Rectal smooth muscle tissue (tissue), 1 donor: ENCODE results near the gene ATF4.

Experiments used
- H3K27ac ChIP-seq: one replicate; pipeline ENCODE4 v1.7.0; 2013; ENCODE audit warnings: low read depth, low read length, inconsistent platforms
- H3K27me3 ChIP-seq: one replicate; pipeline ENCODE4 v1.7.0; 2013; ENCODE audit warnings: low read length; ENCODE audit not compliant: control insufficient read depth, insufficient read depth
- H3K36me3 ChIP-seq: one replicate; pipeline ENCODE4 v1.7.0; 2013; ENCODE audit warnings: low read length; ENCODE audit not compliant: control insufficient read depth, insufficient read depth
- H3K4me1 ChIP-seq: one replicate; pipeline ENCODE4 v1.7.0; 2013; ENCODE audit warnings: low read length; ENCODE audit not compliant: control insufficient read depth, insufficient read depth
- H3K4me3 ChIP-seq: one replicate; pipeline ENCODE4 v1.7.0; 2013; ENCODE audit warnings: low read length
- H3K9ac ChIP-seq: one replicate; pipeline ENCODE4 v1.7.0; 2013; ENCODE audit warnings: low read length

ATF4 gene

DNA sequence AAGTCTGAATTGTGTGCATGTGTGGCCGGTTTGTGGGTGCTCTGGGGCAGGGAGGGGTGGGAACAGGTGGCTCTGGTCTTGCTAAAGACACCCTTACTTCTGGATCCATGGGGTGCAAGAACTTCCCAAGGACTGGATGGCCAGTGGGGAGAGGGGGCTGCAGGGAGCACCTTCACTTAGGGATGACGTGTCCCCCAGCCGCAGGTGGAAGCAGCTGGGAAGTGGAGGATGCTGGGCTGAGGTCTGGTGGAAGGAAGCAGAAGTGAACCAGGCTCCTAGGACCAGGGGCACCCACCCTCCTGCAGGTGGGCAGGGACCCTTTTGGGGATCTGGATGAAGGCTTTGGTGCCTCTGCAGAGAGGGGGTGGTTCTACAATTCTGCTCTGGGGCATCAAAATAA, 28.2 kb upstream of the ATF4 start:
- H3K4me1 ChIP-seq, result no peaks in the 10 kb centered on the region
- H3K4me3 ChIP-seq, result no peak overlapping the region
- no peaks in the 10 kb centered on the region for H3K36me3 ChIP-seq
- H3K27ac ChIP-seq, result no peak overlapping the region
- no peak overlapping the region for H3K9ac ChIP-seq
- H3K27me3 ChIP-seq, result no peaks in the 10 kb centered on the region

DNA sequence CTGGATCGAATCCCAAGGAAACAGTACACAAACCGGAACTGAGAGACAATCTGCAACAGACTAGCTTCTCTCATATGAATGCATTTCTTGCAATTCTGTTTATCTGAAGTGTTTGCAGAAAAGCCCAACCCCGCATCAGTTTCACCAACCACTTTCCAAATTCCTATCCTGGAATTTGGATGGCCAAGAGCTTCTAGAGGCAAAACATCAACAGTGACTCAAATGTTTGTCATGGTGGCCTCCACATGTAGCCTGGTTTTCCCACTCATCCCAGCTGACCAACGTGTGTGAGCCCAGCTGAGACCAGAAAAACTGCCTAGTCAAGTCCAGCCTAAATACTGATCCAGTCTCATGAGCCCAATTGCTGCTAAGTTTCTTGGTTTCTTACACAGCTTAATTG, 26.6 kb upstream of the ATF4 start:
- Histone ChIP-seq H3K27ac (no peak overlapping the region), H3K36me3 (no peaks in the 10 kb centered on the region), H3K4me3 (no peak overlapping the region), H3K9ac (no peak overlapping the region), H3K27me3 (no peaks in the 10 kb centered on the region), H3K4me1 (no peaks in the 10 kb centered on the region)

DNA sequence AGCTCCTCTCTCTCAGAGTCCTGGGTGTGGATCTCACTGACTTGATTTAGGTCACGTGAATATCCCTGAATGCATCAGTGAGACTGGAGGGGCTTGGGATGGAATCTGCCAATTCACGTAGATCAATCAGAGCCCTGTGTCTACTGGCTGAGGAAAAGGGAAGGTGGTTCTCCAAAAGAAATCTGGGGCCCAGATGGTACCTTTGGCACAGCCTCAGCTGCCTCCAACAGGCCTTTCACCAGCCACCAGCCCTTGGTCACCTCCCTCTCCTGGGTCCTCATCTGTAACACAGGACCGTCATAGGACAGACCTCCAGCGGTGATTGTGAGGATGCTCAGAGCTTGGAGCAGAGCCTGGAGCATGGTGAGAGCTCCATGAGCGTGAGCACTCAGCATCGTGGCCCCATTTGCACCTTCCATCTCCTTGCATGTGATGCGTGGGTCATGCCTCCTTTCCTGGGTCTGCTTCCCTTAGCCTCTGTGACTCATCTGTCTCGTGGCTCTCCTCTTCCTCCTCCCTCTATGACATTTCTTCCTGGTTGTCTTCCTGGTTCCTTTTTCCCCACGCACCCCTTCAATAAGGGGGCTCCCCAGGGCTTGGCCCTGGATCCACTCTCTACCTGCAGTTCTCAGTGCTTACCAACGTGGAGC, 25.8 kb upstream of the ATF4 start:
- Histone ChIP-seq H3K27ac (no peak overlapping the region), H3K9ac (no peak overlapping the region), H3K27me3 (no peaks in the 10 kb centered on the region), H3K36me3 (no peaks in the 10 kb centered on the region), H3K4me3 (no peak overlapping the region), H3K4me1 (no peaks in the 10 kb centered on the region)

DNA sequence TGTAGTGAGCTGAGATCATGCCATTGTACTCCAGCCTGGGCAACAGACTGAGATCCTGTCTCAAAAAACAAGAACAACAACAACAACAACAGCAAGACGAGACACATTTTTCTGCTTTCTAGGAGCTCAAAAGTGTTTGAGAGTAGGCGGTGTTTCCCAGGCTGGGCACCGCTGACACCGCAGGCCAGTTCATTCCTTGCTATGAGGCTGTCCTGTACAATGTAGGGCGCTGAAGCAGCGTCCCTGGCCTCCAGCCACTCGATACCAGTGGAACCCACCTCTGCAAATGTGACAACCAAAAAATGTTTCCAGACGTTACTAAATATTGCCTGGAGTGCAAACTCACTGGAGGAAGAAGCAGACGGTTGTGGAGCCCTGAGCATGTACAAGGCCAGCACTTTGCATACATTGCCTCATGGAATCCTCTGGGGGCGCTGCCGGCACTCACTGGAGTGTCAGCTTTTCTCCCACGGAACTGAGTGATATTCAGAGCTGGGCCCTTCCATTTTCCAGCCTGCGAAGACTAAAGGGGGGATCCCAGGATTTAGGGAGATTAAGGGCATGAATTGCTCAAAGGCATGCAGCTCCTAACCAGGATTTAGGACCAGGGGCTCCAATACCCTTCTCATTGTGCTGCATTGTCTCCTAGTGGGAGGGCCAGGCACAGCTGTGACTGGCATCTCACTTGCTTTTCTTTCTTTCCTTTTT, 24.1 kb upstream of the ATF4 start:
- H3K4me1 ChIP-seq, result peaks cover 3% of the 10 kb centered on the region
- no peak overlapping the region for H3K27ac ChIP-seq
- no peak overlapping the region for H3K4me3 ChIP-seq
- no peaks in the 10 kb centered on the region for H3K36me3 ChIP-seq
- no peak overlapping the region for H3K9ac ChIP-seq
- H3K27me3 ChIP-seq, result no peaks in the 10 kb centered on the region

DNA sequence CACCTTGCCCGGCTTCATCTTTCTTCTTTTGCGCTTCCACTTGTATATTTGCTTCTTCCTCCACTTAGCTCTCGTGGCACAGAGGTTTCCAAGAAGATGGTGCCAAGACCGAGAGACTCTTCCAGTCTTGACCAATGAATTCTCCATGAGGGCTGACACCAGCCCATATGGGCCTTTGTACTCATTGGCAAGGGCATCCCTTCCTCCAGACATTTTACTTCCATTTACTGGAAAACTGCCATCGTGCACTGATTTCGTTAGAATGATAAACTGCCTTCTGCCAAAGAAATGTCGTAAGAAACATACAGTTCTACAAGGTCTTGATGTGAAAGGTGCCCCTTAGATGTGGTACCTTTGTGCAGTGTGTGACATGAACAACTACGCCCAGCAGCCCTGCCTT, 22.9 kb upstream of the ATF4 start:
- no peak overlapping the region for H3K9ac ChIP-seq
- no peak overlapping the region for H3K27ac ChIP-seq
- H3K27me3 ChIP-seq, result no peaks in the 10 kb centered on the region

DNA sequence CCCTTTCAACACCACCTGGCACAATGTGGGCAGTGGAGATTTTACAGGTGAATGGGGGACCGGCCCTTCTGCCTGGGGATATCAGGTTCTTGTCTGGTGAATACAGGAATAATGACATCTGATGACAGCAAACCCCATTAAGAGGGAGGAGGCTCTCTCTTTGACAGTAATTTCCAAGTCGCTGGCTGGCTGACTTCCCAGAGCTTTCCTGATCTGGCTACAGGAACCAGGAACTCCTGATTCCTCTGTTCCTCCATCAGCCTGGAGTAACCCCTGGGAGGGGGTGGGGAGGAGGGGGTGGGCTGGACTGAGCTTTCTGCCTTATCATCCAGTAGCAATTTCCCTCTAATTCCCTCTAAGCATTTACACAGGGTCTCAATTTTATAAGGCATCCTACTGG, 22.0 kb upstream of the ATF4 start:
- no peaks in the 10 kb centered on the region for H3K27me3 ChIP-seq
- H3K36me3 ChIP-seq, result no peaks in the 10 kb centered on the region
- no peak overlapping the region for H3K4me3 ChIP-seq
- H3K9ac ChIP-seq, result no peak overlapping the region
- H3K4me1 ChIP-seq, result peaks cover 15% of the 10 kb centered on the region
- H3K27ac ChIP-seq, result no peak overlapping the region

More for the DNA sequence above, 22.9 kb upstream of the ATF4 start:
- no peaks in the 10 kb centered on the region for H3K36me3 ChIP-seq
- peaks cover 10% of the 10 kb centered on the region for H3K4me1 ChIP-seq
- H3K4me3 ChIP-seq, result no peak overlapping the region

DNA sequence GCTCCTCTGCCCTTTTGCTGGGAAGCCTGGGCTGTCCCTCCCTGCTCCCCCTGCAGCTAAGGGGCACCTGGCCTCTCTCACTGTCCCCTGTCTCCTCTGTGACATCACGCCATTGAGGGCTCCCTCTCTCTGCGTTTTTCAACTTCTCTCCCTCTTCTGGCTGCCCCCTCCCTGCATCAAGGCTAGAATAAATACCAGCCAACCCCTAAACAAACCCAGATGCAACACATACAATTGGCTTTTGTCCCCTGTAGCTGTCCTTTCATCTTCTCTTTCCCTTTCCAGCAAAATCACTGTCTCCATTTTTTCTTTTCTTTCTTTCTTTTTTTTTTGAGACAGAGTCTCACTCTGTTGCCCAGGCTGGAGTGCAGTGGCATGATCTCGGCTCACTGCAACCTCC, 21.6 kb upstream of the ATF4 start:
- H3K9ac ChIP-seq, result no peak overlapping the region
- H3K4me1 ChIP-seq, result peaks cover 20% of the 10 kb centered on the region
- H3K4me3 ChIP-seq, result no peak overlapping the region
- no peaks in the 10 kb centered on the region for H3K27me3 ChIP-seq
- no peaks in the 10 kb centered on the region for H3K36me3 ChIP-seq
- no peak overlapping the region for H3K27ac ChIP-seq

DNA sequence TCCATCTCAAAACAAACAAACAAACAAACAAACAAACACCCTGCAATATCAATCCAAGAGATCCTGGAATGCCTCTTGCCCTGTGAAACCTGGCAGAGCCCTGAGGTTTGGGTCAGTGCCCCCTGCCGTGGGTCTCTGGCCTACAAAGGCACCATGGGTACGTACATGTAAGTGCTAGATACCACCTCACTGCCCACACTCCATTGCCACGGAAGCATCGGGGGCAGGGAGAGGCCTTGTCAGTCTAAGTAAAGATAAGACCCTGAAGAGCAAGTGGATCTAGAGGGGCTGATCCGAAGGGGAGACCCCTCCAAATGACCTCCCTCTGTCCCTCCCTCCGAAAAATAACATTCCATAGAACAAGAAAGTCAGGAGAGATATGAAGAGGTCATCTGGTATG, 20.3 kb upstream of the ATF4 start:
- H3K4me3 ChIP-seq, result no peak overlapping the region
- no peaks in the 10 kb centered on the region for H3K27me3 ChIP-seq
- peaks cover 21% of the 10 kb centered on the region for H3K4me1 ChIP-seq
- peaks cover 7% of the 10 kb centered on the region for H3K36me3 ChIP-seq
- H3K9ac ChIP-seq, result no peak overlapping the region
- no peak overlapping the region for H3K27ac ChIP-seq

DNA sequence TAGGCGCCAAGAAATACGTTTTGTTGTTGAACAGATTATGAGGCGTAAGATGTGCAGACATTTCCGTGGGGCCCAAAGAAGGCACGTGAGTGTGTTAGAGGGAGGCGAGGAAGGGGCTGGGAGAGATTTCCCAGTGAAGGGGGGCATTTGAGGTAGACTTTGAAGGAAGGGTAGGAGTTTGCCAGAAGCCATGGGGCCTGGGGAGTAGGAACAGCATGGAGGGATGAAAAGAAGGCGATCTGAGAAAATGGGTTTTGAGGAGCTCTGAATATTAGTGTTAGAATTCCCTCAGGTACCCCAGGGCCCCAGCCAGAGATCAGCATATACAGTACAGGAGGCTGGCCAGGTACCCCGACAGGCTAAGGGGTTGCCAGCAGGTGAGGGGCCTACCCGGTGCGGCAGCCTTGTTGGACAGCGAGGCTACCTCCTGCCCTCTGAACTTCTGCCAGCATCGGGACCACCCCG, 18.7 kb upstream of the ATF4 start:
- Histone ChIP-seq H3K36me3 (peaks cover 15% of the 10 kb centered on the region), H3K9ac (peak overlapping the region; percentile 52), H3K4me1 (peaks cover 21% of the 10 kb centered on the region), H3K27me3 (no peaks in the 10 kb centered on the region), H3K4me3 (peak overlapping the region; percentile 79), H3K27ac (peak overlapping the region; percentile 85)

DNA sequence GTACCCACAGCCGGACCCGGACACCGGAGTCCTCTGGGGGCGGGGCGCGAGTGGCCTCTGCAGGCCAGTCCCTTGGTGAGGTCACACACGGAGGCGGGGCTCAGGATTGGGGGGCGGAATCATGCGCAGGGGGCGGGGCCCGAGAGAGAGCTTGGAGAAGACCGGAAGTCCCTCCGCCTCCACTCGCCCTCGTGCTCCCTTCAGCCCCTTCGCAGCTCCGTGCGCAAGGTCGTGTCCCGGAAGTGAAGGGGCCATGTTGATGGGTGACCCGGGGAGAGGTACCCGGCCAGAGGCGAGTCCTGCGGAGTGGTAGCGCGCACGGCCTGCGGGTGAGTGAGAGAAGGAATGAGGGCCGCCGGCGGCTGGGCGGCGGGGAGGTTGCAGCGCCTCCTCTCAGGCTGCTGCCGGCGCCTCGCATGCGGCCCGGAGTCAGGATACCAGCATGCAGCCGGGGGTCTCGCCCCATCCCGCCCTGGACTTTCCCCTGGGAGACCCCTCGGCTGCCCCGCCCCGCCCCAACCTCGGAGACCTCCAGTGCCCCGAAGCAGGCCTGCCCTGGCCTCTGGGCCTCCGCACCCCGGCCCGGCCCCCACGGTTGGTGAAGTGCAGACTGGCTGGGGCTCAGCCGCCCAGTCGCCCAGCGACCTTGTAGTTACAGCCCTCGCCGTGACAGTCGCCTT, 18.1 kb upstream of the ATF4 start, which contains the start of gene MIEF1:
TSS of gene MIEF1 (plus strand) at position 182 of the 680 bp plus-strand sequence. CDS start 9,005 bp downstream, outside the sequence.
- Histone ChIP-seq H3K27ac (peak within 1 kb of the TSS; percentile 85), H3K27me3 (no peaks in the 10 kb centered on the region), H3K4me1 (peaks cover 21% of the 10 kb centered on the region), H3K9ac (peak within 1 kb of the TSS; percentile 74), H3K4me3 (peak within 1 kb of the TSS; percentile 79), H3K36me3 (peaks cover 18% of the 10 kb centered on the region)

DNA sequence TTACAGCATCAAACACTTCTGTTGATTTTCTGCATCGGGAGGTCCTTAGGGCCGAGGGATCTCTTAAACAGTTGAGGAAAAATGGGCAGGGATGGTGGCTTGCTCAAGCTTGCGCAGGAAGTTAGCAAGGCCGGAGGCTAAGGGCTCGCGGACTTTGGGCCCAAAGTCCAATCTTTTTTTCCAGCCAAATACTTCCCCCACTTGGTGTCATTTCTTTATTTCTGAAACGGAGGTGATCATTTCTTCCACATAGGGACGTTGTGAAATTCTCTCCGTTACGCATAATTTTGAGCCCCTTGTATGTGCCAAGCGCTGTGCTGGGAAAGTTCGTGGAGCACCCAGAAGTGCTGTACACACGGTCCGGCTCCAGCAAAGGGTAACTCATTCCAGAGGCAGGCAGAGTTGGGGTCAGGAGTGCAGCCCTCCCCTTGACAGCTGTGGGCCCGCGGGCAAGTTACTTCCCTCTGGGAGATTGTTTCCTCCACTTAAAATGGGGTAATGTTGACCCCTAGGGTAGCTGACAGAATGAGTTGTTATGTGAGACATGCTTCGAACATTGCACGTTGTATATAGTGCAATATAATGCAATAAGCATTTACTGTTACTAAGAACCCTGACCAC, 17.5 kb upstream of the ATF4 start:
- Histone ChIP-seq H3K9ac (peak overlapping the region; percentile 74), H3K4me3 (peak overlapping the region; percentile 79), H3K27me3 (no peaks in the 10 kb centered on the region), H3K36me3 (peaks cover 18% of the 10 kb centered on the region), H3K27ac (peak overlapping the region; percentile 74), H3K4me1 (peaks cover 21% of the 10 kb centered on the region)

DNA sequence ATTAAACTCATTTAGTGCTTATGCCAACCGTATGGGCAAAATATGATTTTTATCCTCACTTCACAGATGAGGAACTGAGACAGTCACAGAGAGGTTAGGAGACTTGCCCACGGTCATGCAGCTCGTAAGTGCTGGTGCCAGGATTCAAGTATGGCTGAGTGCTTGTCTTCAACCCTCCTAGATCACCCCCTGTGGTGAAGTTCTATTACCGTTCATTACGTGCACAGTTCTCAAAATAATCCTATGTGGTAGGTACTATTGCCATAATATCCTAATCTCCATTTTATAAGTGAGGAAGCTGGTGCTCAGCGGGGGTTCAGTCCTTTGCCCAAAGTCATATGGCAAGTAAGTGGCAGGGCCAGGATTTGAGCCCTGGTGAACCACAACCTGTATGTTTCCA, 16.7 kb upstream of the ATF4 start:
- Histone ChIP-seq H3K9ac (no peak overlapping the region), H3K4me1 (peaks cover 21% of the 10 kb centered on the region), H3K27me3 (no peaks in the 10 kb centered on the region), H3K36me3 (peaks cover 24% of the 10 kb centered on the region), H3K27ac (no peak overlapping the region), H3K4me3 (peak overlapping the region; percentile 79)
